NB4 (cell line): ENCODE results near the gene NCAPG2.
A peak's percentile ranks its signal among the peaks of the same experiment; 100 is the strongest.

ENCODE experiments used
- DNase-seq: peaks from one replicate; pipeline ENCODE4 v3.0.0; 2010; ENCODE audit warnings: low read depth
- H3K4me3 ChIP-seq: one replicate; pipeline ENCODE4 v1.5.1; 2011; ENCODE audit warnings: mild to moderate bottlenecking, low read depth, low read length, moderate library complexity
- MYC ChIP-seq: IDR thresholded peaks from 2 replicates; pipeline ENCODE4 v1.6.1; 2011; ENCODE audit warnings: low read depth, low read length
- POLR2A ChIP-seq: IDR thresholded peaks from 2 replicates; pipeline ENCODE4 v1.6.1; 2011; ENCODE audit warnings: mild to moderate bottlenecking; ENCODE audit not compliant: insufficient read length; ENCODE audit errors: extremely low read depth
- TF ChIP-seq, protein P1 (sequence below): IDR thresholded peaks from 2 replicates; pipeline ENCODE4 v1.6.1; 2011; ENCODE audit warnings: low read depth, low read length
- TF ChIP-seq, protein P2 (sequence below): IDR thresholded peaks from one replicate; pipeline ENCODE4 v1.5.1; 2012; ENCODE audit warnings: low read depth, low read length

Gene NCAPG2

DNA sequence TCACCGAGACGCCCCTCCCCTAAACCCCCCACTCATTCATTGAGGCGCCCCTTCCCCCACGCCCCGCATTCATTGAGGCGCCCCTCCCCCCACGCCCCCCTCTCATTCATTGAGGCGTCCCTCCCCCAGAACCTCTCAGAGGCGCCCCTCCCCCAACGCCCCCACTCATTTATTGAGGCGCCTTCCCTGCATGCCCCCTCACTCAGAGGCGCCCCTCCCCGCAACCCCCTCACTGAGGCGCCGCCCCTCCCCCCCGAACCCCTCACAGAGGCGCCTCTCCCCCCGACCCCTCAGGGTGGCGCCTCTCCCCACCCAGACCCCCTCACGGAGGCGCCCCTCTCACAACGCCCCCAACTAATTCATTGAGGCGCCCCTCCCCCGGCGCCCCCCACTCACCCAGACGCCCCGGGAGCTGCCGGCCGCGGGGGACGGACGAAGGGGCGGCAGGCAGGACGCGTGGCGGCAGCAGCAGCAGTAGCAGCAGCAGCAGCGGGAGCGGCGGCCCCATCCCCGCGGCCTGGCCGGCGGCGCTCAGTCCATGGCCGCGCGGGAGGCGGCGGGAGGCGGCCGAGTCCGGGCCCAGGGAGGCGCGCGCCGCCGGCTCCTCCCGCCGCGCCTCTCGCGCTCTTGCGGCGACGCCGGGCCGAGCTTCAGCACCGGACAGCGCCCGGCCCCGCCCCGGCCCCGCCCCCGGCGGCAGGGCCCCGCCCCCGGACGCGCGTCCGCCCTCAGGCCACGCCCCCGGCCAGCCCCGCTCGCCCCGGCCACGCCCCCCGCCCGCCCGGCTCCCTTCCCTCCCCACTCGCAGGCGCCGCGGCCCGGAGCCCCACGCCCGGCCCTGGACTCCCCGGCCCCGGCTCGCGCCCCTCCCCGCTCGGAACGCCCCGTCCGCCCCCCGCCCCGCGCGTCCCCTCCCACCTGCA is 117.2 kb downstream of the NCAPG2 start, which contains the start of gene PTPRN2:
Gene PTPRN2, minus strand, starts transcription at position 662 of the 923 bp plus-strand sequence.
- TF ChIP-seq, protein P1, sequence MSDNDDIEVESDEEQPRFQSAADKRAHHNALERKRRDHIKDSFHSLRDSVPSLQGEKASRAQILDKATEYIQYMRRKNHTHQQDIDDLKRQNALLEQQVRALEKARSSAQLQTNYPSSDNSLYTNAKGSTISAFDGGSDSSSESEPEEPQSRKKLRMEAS = no peak
- no peak for TF ChIP-seq MYC
- TF ChIP-seq, protein P2, sequence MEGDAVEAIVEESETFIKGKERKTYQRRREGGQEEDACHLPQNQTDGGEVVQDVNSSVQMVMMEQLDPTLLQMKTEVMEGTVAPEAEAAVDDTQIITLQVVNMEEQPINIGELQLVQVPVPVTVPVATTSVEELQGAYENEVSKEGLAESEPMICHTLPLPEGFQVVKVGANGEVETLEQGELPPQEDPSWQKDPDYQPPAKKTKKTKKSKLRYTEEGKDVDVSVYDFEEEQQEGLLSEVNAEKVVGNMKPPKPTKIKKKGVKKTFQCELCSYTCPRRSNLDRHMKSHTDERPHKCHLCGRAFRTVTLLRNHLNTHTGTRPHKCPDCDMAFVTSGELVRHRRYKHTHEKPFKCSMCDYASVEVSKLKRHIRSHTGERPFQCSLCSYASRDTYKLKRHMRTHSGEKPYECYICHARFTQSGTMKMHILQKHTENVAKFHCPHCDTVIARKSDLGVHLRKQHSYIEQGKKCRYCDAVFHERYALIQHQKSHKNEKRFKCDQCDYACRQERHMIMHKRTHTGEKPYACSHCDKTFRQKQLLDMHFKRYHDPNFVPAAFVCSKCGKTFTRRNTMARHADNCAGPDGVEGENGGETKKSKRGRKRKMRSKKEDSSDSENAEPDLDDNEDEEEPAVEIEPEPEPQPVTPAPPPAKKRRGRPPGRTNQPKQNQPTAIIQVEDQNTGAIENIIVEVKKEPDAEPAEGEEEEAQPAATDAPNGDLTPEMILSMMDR = no peak
- TF ChIP-seq POLR2A = no peak
- peak; percentile 76 for DNase-seq
- no peak within 1 kb of the TSS for H3K4me3 ChIP-seq

DNA sequence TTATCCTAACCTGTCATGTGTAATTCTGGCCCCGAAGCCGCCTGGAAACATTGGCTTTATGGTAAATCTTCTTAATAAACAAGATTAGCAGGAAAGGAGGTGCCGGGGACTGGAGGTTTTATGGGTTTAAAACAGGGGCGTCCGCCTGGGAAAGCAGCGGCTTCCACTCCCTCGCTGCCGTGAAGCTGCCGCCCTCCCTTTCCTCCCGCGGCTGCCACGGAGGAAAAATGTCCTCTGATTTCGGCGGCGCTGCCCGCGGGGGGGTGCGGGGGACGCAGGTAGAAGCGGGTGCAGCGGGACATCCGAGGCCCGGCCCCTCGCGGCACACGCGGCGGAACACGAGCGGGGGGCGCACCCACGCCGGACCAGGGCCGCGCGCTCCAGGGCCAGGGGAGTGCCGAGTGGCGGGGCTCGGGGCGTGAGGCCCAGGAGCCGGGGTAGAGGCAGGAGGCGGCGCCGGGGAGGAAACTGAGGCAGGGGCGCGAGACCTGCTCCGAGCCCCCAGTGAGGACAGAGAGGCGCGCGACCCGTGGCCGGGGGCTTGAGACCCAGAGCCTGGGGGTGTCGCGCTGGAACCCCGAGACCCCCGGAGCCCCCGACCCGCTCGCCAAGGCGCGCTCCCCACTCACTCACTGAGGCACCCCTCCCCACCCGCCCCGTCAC is 118.0 kb downstream of the NCAPG2 start:
- no peak for DNase-seq
- H3K4me3 ChIP-seq = no peak overlapping the region
- TF ChIP-seq POLR2A = no peak
- TF ChIP-seq, protein P2 = no peak
- TF ChIP-seq MYC = no peak
- TF ChIP-seq, protein P1 = no peak

DNA sequence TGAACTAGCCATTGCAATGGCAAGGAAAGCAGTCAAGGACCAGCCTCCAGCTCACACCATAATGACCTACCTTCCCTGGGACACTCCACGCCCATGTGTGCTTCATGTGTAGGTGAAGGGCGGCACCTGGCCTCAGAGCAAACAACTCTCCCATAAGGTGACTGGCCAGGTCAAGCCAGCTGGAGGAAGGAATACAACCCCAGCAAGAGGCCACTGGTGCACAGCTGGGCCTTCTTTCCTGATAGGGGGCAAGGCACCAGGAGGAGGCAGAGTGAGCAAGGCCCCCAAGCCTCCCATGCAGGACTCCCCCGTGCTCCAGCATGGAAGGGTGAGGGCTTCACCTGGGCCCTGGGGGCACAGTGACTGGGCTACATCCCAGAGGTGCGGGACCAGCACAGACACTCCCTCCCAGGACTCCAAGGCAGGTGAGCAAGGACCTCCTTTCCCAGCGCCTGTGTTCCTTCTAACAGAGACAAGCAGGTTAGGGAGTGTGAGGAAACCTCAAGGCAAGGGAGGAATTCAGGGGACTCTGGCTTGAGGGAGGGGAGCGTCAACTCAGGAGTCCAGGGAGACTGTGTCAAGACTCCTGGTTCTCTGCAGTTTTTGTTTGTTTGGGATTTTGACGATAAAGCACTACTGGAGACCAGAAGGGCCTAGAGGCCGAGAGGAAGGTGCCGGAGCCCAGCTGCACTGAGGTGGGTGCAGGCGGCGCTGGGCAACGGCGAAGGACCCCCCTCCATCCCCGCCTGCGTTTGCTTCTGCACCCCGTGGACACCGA is 118.7 kb downstream of the NCAPG2 start:
- DNase-seq = no peak
- TF ChIP-seq, protein P1 = no peak
- TF ChIP-seq POLR2A = no peak
- TF ChIP-seq, protein P2 = no peak
- no peak for TF ChIP-seq MYC
- H3K4me3 ChIP-seq = no peak overlapping the region

DNA sequence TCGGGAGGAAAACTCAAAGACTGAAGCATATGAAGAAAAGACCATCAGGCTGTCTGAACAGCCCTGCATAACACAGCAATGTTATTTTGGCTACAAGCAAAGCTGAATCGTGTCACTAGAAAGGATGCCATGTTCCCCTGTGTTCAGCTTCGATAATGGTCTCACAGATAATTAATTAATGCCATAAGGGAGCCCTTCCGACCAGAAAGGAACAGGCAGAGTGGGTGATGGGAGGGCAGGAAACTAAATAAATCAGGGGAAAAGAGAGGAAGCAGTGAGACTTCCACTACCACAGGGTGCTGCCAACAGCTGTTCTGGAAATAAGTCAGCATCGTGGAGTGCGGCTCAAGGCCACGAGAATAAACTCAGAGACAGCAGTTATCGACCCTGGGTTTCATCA is 120.2 kb downstream of the NCAPG2 start:
- TF ChIP-seq, protein P2 = no peak
- TF ChIP-seq, protein P1 = no peak
- TF ChIP-seq MYC = no peak
- no peak for DNase-seq
- no peak overlapping the region for H3K4me3 ChIP-seq

DNA sequence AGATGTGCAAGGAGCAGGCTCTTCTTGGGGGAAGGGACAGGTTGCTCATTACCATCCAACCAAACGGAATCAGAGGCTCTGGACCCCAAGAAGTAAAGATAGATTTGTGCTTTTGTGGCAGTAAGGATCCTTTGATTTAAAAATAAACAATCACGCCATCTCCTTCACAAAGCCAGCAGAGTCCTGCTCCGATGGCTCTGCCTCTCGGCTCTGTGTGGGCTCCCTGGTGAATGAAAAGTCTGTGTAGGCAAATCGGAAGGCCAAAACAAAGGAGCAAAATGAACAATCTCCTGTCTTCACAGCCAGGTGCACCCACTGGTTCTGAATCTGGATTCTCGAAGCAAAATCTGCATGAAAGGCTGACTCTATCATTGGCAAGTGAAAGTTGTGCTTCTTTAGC is 120.8 kb downstream of the NCAPG2 start:
- H3K4me3 ChIP-seq = no peak overlapping the region
- no peak for DNase-seq
- TF ChIP-seq, protein P2 = no peak
- TF ChIP-seq MYC (no peak), POLR2A (no peak)
- TF ChIP-seq, protein P1 = no peak
